Measurements from ENCODE around the gene ERF. TPM values are rescaled to one million over a fixed set of nuclear protein-coding genes. Genes with fewer than 3 reads are reported as not detected.

The ERF gene
- total RNA-seq, 1 donor from 2014 or later: 109 TPM

DNA sequence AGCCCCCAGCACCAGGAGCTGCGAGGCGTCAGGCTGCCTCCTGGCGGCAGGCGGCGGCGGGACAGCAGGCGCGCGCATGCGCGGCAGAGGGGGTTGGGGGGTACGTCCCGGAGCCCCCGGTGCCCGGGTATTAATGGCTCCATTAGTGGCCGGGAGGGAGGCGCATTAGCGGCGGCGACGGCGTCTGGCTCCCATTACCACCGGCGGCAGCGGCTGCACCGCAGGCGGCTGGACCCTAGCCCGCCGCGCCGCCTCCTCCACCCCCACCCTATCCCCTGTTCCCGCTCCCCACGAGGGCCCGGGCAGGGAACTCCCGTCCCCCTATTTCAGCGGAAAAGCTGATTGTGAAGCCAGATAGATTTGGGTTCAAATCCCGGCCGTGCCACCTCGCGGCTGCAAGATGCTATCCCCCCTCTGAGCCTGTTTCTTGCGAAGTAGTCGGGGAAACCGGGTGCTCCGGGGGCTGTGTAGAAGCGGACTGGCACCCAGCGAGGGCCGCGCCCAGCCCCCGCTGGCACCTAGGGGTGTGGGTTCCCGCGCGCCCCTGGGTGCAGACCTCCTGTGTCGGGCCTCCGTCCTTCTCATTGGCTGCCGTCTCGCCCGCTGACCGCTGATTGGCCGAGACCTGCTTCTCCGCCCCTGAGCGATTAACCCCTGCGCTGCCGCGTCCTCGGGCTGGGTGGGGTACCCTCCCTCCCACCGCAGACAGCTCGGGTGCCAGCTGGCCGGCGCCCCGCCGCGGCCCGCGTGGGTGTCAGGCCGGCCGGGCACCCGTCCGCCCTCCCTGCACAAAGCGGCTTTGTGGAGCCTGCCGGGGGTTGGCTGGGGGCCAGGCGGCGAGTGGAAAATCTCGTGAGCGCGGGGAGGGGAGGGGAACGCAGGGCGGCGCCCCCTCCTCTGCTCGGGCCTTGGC lies 25.2 kb upstream of the ERF start:
- Mint-ChIP-seq H3K4me1 (ENCODE audit: unreplicated experiment) (peaks cover 39% of the 10 kb centered on the region), H3K9me3 (ENCODE audit: unreplicated experiment) (no peaks in the 10 kb centered on the region), H3K27me3 (ENCODE audit: unreplicated experiment) (peaks cover 9% of the 10 kb centered on the region), H3K36me3 (ENCODE audit: low read depth, unreplicated experiment) (peaks cover 15% of the 10 kb centered on the region), H3K27ac (ENCODE audit: unreplicated experiment) (no peak overlapping the region), H3K4me3 (ENCODE audit: unreplicated experiment) (peak overlapping the region; percentile 94)
- peak; percentile 80 for DNase-seq (ENCODE audit: low spot score)
- TF ChIP-seq CTCF (IDR thresholded peaks at IDR 0.05; ENCODE audit: unreplicated experiment): peak; percentile 84

- Mint-ChIP-seq H3K36me3 (ENCODE audit: low read depth, unreplicated experiment) (peaks cover 22% of the 10 kb centered on the region), H3K9me3 (ENCODE audit: unreplicated experiment) (no peaks in the 10 kb centered on the region), H3K27me3 (ENCODE audit: unreplicated experiment) (peaks cover 9% of the 10 kb centered on the region), H3K27ac (ENCODE audit: unreplicated experiment) (peak overlapping the region; percentile 89), H3K4me3 (ENCODE audit: unreplicated experiment) (peak overlapping the region; percentile 94), H3K4me1 (ENCODE audit: unreplicated experiment) (peaks cover 38% of the 10 kb centered on the region)
- DNase-seq (ENCODE audit: low spot score): no peak
- no peak for TF ChIP-seq CTCF (IDR thresholded peaks at IDR 0.05; ENCODE audit: unreplicated experiment)
Observed at GRCh38 chr19:42279155-42279901, 24.4 kb upstream of the ERF start.

DNA sequence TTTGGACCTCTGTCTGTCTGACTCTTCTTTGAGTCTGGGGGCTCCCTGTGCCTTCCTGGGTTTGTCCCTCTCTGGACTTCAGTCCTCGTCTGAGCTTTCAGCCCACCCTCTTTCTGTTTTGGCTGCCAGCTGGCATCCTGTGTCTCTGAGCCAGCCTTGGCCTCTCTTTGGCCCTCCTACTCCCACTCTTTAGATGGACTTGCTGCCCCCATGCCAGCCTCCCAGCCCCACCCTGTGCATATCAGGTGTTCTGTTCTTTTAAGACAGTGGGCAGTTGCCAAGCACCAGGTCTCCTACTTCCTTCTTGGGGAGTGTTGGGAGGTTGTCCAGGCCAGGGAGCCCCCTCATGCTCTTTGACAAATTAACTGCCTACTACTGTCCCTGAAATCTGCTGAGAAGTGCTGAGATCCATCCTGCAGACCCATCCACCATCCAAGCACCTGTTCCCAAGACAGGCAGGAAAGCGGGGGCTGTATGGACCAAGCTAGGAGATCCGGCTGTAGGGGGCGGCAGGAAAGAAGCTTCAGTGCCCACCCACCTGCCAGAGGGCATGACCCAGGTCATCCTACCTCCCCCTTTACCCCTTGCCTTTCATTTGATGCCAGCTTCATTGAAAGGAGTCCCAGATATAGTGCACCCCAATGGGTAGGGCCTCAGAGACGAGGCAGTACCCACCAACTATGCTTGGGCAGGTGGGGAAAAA lies 23.7 kb upstream of the ERF start:
- peaks cover 38% of the 10 kb centered on the region for H3K4me1 Mint-ChIP-seq (ENCODE audit: unreplicated experiment)
- H3K4me3 Mint-ChIP-seq (ENCODE audit: unreplicated experiment): peak overlapping the region; percentile 94
- H3K27ac Mint-ChIP-seq (ENCODE audit: unreplicated experiment): peak overlapping the region; percentile 89
- no peak for TF ChIP-seq CTCF (IDR thresholded peaks at IDR 0.05; ENCODE audit: unreplicated experiment)
- H3K9me3 Mint-ChIP-seq (ENCODE audit: unreplicated experiment): no peaks in the 10 kb centered on the region
- peaks cover 22% of the 10 kb centered on the region for H3K36me3 Mint-ChIP-seq (ENCODE audit: low read depth, unreplicated experiment)
- no peak for DNase-seq (ENCODE audit: low spot score)
- H3K27me3 Mint-ChIP-seq (ENCODE audit: unreplicated experiment): peaks cover 9% of the 10 kb centered on the region

DNA sequence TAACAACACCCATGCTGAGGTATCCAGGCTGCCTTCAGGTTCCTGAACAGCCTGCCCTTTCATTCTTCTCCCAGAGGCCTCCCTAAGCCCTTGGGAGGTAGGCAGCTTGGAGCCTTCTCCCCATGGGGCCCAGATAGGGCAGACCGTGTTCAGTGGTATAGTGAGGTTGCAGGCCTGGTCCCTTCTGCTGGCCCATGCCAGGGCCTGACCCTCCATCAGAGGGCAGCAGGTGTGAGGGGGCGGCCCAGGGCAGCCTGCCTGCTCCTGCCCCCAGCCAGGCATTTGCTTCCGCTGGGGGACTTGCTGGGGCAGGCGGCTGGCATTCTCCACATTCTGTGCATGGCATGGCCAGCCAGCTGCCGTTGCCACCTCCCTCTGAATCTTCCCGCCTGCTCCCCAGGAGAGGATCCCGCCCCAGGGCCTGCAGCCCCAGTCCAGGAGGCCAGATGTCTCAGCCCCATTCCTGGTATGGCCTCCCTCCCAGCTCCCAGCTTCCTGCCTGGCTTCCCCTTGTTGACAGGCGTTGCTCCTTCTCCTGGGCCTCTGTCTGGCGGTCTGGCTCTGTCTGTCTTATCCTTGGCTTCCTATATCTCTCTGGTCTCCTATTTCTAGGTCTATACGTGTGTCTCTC lies 23.0 kb upstream of the ERF start:
- Mint-ChIP-seq H3K4me3 (ENCODE audit: unreplicated experiment) (peak overlapping the region; percentile 94), H3K36me3 (ENCODE audit: low read depth, unreplicated experiment) (peaks cover 22% of the 10 kb centered on the region), H3K4me1 (ENCODE audit: unreplicated experiment) (peaks cover 38% of the 10 kb centered on the region), H3K27ac (ENCODE audit: unreplicated experiment) (peak overlapping the region; percentile 89), H3K27me3 (ENCODE audit: unreplicated experiment) (peaks cover 9% of the 10 kb centered on the region), H3K9me3 (ENCODE audit: unreplicated experiment) (no peaks in the 10 kb centered on the region)
- no peak for DNase-seq (ENCODE audit: low spot score)
- TF ChIP-seq CTCF (IDR thresholded peaks at IDR 0.05; ENCODE audit: unreplicated experiment): no peak

All from endothelial cell (in vitro differentiated cells).